Activated naive CD4-positive, alpha-beta T cell (primary cell): ENCODE data around the gene ITPR2.
"Not testable (repeated sequence)": the region's sequence is repeated elsewhere in the genome, so short reads cannot be mapped to it uniquely, and the experiment has no call there.

Source experiments
- DNase-seq, 4 experiments: peaks; one replicate each; lab custom pipeline; 2025; lab: John Stamatoyannopoulos, UW

The ITPR2 gene

DNA sequence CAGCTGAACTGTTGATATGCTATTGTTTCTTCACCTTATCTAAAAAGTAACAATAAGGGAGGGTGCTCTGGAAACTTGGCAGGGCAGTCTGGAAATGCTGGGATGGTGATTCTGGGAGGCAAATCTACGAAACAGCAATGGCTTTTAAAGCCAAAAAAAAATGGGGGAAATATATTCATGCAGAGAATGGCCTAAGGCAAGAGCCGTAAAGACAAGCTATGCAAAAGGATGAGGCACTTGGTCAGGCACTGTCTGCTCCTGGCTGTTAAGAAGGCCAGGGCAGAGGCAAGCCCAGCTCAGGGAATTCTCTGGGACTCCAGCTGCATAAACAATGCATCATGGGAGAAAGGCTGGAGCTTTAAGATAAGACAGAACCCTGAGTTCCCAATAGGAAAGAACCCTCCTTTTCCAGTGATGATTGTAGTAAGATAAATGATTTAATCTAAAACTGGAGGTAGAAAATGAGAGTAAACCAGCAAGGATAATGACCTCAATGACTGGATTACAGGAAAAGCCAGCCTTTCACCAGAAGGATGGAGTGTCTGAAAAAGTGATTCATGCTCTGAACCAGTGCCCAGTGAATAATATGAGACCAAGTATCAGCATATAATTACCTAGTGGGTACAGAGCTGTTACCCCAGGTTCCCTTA lies 46.0 kb downstream of the ITPR2 start:
- no peak for DNase-seq

DNA sequence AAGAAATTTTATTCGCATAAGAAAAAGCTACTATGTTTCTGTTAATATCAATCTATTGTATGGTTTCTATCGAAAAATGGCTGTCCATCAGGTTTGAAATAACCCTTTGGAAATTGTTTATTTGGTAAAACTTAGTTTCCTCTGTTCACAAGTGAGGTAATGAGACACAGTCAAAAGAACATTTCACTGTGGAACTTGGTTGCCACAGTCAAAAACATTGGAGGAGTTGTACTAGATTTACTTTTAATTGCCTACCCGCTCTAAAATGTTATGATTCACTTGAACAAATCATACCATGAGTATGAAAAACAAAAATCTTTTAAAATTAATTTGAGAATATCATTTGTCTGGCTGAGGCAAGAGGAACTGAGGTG lies 46.5 kb downstream of the ITPR2 start:
- no peak for DNase-seq

DNA sequence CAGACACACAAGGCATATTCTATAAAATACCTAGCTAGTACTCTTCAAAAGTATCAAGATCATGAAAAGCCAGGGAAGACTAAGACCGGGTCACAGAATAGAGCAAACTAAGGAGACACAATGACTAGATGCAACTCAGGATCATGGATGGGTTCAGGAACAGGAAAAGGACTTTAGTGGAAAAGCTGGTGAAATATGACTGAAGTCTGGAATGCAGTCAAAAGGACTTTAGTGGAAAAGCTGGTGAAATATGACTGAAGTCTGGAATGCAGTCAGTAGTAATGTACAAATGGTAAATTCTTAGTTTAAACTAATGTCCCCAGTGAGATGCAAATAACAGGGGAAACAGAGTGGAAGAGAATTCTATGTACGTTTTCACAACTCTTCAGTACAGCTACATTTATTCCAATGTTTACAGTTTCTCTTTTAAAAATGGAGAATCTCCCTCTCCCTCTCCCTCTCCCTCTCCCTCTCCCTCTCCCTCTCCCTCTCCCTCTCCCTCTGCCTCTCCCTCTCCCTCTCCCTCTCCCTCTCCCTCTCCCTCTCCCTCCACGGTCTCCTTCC lies 49.1 kb downstream of the ITPR2 start:
- not testable (repeated sequence) for DNase-seq

DNA sequence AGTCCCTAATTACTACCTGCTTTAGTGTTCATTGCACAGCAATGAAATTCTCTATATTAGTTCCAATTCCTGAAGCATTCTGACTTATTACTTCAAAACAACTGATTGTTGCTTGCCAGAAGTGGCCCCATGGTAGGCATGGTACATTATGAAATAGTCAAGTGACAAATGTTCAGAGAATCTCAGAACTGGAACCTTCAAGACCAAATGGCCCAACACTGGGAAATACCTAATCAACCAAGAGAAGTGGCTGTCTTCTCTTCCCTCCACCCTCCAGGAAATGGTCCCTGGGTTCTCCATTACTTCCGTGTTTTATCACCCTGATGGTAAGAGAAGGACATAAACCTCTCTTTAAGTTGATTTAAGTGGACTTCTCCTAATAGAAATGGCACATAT lies 49.9 kb downstream of the ITPR2 start:
- no peak for DNase-seq

DNA sequence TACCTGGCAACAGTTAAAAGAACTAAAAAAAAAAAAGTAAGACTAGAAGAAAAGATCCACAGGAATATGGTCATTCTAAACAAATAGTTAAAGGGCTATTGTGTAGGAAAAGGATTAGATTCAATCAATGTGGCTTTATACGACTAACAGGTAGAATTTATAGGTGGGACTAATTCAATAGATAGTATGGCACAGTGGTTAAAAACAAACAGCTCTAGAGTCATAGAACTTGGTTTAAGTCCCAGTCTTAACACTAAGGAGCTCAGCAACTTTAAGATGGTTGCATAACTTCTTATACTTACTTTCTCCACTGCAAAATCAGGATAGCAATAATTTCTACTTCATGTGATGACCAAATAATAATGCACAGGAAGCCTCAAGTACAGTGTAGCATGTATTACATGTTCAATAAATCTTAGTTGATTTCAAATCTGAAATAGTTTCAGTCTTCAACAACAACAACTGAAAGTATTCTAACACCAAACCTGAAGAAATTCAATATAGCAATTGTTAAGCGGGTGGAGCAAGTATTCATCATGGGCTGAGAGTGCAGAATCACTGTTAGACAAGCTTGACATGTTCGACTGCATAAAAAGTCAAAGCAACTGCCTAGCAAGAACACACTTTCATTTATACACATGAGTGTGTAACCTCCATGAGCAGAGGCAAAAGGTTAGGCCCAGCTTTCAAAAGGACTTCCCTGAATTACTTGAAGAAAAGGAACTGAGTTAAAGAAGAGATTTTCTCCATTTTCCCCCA lies 50.4 kb downstream of the ITPR2 start:
- DNase-seq: no peak

DNA sequence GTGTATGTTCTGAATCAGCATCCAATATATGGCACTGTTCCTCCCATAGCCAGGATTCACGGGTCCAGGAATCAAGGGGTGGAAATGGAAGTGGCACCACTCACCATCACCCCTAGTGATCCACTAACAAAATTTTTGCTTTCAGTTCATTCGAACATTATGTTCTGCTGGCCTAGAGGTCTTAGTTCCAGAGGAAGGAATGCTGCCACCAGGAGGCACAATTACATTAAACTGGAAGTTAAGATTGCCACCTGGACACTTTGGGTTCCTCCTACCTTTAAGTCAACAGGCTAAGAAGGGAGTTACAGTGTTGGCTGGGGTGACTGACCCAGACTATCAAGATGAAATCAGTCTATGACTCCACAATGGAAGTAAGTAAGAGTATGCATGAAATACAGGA lies 52.3 kb downstream of the ITPR2 start:
- not testable (repeated sequence) for DNase-seq

DNA sequence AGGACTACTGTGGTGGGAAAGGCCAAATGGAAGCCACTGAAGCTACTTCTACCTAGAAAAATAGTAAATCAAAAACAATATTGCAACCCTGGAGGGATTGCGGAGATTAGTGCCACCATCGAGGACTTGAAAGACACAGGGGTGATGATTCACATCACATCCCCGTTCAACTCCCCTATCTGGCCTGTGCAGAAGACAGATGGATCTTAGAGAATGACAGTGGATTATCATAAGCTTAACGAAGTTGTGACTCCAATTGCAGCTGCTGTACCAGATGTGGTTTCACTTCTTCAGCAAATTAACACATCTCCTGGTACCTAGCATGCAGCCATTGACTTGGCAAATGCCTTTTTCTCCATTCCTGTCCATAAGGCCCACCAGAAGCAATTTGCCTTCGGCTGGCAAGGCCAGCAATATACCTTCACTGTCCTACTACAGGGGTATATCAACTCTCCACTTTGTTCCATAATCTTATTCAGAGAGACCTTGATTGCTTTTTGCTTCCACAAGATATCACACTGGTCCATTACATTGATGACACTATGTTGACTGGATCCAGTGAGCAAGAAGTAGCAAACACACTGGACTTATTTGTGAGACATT lies 54.7 kb downstream of the ITPR2 start:
- not testable (repeated sequence) for DNase-seq

DNA sequence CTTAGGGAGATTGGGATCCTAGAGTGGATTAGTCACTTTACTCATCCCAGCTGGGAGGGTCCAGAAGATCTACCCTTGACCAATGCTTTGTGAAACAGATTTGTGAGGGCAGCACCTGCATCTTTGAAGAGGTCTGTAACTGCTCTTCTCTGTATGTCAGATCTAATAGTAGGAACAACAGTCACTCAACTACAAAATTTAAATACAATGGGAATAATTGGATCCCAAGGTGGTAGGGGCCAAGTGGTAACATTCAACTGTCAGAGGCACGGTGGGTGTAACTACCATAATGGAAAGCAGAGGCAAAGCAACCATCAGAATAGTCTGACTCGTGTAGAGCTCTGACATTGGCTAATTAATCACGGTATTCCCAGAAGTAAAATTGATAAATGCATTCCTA lies 55.8 kb downstream of the ITPR2 start:
- no peak for DNase-seq

DNA sequence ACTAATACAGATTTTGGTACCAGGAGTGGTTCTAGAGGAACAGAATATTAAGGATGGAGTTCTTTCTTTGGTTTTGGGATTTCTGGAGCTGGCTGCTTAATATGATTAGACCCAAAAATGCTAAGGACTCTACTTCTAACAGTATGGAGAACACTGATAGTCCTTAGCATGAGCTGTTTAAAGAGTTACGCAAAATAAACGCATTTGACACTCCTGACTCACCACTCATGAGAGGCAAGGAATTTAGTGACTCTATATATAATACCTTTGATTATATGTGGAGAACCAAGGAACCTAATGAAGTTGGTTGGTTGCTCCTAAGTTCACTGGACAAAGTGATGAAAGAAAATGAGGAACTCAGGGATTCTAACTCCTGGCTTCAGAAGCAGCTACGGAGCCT lies 57.0 kb downstream of the ITPR2 start:
- DNase-seq: not testable (repeated sequence)

DNA sequence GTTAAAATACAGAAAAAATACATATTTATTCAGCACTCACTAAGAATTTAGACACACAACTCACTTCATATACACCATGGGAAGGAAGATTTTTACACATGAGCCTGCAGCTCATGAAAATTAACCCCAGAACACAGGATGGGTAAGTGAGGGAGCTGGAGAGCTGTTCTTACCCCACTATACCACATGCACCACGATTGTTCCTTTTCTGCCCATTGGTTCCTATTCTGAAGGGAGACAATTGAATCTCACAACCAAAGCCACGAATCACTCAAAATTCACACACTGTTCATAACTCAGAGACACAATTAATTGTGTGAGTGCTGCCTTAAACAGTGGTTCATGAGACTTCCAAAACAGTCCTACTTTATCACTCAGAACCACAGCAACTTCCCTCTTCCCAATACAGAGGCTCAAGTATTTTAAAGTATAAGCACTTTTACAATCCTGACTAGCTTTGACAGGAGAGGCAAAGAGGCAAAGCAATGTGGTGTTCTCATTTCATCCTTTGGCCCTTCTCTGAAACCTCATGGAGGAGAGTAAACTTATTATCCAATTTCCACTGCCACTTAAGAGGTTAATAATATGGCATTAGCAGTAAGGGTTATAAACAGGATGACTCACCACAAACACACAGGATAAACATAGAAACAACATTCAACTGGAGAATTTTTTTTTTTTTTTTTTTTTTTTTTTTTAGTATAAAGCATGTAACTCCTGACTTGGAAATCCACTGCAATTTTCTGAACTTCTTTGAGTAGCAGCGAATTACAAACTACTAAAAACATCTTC lies 59.5 kb downstream of the ITPR2 start:
- DNase-seq: no peak

DNA sequence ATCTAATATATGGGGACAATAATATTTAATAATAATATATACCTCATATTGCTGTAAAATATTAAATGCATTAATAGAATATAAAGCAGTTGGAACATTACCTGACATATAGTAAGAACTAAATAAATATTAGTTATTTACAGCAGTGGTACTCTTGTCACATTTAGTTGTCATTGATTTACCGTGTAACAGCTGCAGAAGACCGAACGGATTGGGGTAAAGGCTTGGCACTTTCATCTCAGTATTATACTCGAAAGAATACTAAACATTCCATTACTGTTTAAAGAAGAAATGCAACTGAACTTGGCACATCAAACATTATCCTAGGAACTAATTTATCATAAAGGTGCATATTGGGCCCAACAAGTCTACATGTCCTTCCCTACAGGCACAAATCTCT lies 61.1 kb downstream of the ITPR2 start:
- DNase-seq: no peak

DNA sequence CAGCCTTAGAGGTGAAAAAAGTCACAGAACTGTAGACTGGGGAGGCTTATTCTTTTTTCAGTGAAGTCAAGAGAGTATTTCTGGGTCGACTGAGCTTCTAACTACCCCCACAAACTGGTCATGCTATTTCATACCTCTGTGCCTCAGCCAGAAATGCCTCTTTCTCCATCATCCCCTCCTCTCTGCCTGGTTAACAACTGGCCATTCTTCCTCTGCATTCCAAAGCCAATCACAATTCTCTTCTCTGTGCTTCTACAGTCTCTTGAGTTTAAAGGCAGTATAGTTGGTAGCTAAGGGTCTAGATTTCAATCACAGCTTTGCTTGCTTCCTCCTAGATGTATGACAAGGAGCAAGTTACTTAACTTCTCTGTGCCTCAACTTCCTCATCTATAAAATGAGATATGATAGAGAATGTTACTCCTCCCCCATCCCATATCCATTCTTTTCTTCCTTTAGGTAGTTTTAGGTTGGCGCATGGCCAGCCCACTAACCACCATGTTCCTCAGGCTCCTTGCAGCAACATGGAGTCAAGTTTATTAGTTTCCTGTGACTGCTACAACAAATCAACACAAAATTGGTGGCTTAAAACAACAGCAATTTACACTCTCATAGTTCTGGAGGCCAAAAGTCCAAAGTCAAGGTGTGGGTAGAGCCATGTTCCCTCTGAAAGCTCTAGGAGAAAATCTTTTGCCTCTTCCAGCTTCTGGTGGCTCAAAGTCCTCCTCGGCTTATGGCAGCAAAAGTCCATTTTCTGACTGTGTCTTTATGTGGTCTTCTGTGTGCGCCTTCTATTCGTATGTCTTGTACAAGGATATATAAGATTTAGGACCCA lies 62.5 kb downstream of the ITPR2 start:
- no peak for DNase-seq

DNA sequence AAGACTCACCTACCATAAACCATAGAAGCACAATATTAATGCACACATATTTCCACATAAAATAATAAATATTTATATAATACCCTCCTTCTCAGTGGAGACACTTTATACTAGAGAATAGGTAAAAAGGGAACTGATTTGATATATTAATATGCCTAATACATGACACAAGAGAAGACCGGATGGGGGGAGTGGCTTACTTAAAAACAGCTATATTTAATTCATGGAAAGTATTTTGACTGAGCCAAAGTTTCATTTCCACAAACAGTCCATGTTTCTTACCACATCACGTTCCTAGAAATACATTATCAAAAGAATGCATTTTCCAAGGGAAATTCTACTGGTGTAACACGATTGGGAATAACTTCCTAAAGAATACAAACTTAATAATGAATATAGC lies 63.4 kb downstream of the ITPR2 start:
- no peak for DNase-seq

DNA sequence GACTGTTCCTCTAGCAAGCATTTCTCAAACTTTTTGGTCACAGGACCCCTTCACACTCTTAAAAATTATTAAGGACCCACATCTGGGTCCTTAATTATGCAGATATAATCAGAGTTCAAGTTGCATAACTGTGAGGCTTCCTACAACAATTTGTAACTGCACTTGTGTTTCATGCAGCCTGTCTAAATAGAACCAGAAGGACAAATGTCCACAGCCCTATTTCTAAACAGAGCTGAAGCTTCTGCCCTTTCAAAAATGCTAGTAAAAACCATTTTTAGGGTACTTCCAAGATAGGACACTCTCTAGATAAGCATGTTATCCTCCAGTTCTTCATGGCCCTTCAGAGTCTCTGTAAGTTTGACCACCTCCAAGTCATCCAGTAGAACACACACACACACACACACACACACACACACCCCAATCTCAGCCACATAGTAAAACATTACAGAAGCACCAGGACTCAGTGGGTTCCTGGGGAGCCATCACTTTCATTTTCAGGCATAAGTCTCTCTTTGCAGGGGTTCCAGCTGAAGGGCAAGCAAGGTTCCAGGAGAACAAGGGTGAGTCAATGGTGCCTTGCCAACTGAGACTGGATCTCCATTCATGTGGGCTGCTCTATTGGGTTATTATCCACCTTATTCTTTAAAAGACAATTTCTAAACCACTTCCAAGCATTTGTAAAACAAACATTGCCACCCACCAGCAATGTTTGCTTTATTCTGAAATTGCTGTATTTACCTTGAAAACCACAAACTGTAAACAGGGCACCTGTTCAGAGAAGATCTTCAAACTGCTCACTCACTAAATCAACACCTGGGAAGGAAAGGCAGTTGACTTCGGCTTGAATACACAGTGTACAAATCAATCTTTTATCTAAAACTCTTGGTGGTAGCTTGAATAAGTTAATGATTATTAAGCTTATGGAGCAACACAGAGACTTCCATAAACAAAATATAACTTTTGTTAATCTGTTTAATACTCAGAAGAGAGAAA lies 64.1 kb downstream of the ITPR2 start:
- no peak for DNase-seq

DNA sequence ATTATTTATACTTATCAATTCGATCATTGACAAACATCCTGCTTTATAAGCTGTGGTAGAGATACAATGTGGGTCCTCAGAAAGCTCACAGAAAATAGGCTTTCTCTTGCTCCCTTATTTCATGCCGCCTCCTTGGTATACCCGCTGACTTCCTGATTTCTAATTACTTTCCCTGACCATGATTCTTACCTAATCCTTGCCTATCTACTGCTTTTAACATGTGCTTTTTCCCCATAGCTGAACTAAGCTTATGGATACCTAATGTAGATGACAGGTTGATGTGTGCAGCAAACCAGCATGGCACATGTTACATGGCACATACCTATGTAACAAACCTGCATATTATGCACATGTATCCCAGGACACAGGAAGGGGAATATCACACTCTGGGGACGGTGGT lies 65.1 kb downstream of the ITPR2 start:
- DNase-seq: no peak

DNA sequence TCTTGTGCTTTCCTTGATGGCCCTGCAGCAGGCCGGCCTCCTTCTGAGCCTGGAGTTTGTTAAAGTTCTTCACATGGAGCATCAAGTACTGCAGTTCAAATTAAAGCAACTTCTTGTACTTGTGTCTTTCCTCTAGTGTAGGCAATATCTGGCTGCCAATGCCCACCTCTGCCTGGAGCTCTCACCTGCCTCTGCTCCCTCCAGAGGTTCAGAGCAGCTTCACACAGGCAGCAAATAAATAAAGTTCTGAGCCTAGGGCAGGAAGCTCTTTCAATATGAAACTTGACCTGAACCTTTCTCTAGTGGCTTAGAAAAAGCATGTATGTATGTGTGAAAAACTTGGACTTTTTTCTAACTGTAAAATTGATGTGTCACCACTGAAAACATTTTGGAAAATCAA lies 65.9 kb downstream of the ITPR2 start:
- no peak for DNase-seq

DNA sequence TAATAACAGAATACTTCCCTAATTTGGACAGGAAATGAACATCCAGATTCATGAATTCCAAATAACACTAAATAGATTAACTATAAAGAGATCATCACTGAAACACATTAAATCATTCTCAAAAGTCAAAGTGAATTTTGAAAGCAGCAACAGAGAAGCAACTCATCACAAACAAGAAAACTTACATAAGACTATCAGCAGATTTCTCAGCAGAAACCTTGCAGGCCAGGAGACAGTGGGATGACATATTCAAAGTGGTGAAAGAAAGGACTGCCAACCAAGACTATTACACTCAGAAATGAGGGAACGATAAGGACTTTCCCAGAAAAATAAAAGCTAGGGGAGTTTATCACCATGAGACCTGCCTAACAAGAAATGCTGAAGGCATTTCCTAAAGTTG lies 70.8 kb downstream of the ITPR2 start:
- DNase-seq: no peak

DNA sequence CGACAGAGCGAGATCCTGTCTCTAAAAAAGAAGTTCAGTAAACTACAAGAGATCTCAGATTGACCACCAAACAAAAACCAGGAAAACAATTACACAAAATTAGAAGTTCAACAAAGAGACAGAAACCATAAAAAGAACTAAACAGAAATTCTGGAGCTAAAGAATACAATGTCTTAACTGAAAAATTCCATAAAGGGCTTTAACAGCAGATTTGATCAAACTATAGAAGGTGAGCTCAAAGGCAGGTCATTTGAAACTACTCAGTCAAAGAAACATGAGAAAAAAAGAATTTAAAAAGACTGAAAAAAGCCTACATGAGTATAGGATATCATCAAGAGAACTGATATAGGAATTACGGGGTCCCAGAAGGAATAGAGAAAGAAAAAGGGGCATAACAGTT lies 71.2 kb downstream of the ITPR2 start:
- no peak for DNase-seq

DNA sequence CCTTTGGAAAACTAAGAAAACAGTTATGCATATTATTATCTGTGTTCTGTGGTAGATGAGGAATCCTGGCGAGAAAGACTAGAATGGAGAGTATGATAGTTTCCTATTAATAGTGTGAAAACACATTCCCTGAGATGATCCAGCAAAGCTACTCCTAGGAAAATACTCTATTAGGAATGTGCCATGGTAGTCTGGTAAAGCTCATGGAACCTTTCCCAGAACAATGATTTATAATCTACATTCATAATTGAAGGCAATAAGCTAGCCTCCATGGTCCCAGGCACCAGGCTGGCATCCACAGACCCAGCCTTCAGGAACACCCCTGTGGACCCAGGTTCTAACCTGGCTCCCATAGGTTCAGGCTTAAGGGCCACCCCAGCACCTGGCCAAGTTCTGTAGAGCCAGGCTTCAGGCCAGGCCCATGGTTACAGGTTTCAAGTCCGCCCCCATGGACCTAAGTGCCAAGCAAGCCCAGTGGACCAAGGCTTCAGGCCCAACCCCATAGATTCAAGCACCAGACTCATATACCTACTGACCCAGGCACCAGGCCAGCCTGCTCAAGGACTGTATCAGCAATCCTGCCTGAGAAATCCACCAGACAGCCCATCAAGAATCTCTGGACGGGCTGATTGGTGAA lies 72.2 kb downstream of the ITPR2 start:
- no peak for DNase-seq

DNA sequence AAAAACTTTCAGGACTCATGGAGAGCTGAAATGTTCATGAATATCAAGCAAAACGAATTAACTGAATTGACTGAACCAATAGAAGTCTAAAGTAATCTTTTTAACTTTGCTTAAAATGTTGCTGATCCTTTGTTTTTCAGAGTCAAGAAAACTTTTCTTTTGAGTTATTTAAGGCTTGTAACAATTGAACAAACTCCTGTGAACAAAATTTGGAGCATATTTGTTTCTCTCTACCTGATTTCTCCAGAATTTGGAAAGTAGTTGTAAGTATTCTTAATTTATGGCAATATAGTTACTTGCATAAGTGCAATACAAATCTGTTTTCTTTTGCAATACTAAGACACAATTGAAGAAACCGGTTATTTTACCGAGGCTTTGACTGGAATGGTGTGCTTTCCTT lies 77.6 kb downstream of the ITPR2 start:
- DNase-seq: not testable (repeated sequence)
